Stimulated activated CD8-positive, alpha-beta memory T cell treated with anti-CD3 and anti-CD28 coated beads, Interleukin-15, amount 100 ng/mL, for 1 hour (primary cell): ENCODE data around the gene ITGB1BP1.

Experiments
- DNase-seq: peaks from one replicate; pipeline ENCODE4 v3.0.0-alpha.2; 2020; ENCODE audit warnings: low read depth

ITGB1BP1 gene

DNA sequence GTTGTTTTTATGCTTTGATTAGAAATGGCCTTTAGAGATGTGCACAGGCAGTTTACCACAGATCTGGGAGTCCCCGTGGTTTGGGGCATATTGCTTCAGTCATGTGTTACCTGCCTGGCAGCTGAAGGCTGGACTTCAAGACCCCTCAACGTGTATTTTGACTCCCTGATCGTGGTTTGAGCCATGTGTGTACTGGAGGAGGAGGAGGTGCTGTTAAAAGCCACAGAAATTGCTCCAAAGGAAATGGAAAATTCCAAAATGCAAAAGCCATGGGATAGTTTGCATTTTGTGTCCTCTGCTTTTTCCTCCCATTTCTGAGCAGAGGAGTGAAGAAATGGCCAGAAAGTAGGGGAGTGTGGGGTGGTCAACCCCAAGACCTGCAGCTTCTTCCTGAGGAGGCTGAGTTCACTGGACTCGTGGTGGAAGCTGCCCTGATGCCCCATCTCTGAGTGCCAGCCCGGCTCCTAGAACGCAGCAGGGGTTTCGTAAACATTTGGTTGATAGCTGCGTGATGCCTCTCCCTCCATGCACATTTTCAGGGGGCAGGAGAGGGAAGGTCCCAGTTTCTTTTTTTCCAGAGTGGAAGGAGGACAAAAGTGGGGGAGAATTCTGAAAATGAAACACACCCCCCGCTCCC is 45.7 kb downstream of the ITGB1BP1 start:
- DNase-seq = no peak

DNA sequence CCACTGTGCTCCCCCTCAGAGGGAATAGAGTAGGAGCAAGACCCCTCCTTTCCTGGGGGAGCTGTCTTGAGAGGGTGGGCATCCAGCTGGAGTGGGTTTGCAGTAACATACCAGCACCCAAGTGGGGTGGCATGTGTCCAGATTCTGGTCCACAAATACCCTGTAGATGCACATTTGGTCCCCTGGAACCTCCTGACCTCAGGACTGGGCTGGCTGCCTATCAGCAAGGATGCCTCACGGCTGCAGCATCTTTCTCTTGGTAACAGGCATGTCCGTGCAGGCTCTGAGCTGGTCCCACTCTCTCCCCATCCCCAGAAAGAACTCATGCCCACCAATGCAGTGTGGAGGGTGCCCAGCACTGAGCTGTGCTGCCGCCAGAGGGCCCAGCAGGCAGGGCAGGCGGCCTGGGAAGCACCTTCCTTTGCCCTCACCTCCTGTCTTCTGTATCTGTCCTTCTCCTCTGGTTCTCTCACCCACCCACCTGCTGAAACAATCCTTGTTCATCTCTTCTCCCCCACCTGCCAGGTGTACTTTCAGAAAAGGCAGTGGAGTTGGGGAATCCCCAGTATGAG is 47.4 kb downstream of the ITGB1BP1 start:
- no peak for DNase-seq

DNA sequence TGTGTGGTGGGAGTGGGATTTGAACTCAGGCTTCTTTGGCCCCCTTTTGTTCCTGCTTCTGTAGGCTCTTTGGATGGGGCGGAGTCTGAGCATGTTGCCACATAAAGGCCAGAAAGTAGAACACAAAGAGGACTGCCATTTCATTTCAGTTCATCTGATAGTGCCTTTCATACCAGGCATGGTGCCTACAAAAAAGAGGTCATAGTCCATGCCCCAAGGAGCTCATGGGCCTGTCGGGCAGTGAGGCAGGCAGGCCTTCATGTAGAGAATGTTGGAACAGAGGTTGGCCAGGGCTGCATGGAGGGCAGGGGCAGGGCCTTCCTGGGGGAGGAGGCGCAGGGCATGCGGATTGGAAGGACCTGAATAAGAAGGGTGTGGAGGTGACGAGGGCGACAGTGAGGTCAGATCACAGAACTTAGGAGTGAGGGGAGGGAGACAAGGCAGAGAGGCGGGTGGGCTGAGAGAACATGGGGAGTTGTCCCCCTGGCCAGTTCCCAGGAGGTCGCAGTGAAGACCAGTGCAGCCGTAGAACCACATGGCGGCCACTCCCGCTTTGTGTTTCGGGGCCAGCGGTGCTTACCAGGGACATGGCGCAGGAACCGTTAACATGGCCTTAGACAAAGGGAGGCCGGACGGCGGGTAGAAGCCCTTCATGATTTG is 49.1 kb downstream of the ITGB1BP1 start:
- DNase-seq = no peak

DNA sequence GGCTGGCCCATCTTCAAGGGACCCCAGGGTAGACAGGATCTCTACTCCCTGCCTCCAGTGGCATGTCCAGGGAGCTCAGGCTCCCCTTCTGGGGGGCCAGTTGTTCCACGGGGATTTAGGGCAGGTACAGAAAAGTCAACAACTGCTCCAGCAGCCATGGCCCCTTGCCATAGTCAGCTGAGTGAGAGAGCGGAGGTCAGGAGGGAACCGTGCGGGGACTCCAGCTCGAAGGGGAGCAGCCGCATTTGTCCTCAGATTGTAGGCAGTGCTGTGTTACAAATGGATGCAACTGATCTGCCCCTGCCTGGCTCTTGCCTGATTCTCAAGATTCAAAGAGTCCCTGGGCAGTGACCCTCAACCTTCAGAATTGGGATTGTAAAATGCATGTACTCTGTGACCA is 49.9 kb downstream of the ITGB1BP1 start:
- DNase-seq = no peak

DNA sequence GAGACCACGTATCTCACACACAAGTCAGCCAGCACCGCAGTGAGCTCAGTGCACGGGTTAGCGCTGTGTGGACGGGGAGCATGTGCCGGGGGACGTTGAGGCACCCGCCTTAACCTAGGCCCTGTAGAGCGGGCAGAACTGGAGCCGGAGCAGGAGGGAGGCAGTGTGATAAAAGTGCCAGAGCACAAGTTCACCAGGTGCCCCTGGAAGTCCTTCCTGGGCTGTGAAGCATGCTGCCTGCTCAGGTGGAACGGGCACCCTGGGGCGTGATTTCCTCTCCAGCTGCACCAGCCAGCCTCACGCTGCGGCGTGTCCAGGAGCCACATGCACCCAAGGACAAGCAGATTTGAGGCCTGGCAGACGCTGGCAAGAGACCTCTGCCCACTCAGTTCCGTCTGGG is 50.3 kb downstream of the ITGB1BP1 start:
- DNase-seq = no peak

DNA sequence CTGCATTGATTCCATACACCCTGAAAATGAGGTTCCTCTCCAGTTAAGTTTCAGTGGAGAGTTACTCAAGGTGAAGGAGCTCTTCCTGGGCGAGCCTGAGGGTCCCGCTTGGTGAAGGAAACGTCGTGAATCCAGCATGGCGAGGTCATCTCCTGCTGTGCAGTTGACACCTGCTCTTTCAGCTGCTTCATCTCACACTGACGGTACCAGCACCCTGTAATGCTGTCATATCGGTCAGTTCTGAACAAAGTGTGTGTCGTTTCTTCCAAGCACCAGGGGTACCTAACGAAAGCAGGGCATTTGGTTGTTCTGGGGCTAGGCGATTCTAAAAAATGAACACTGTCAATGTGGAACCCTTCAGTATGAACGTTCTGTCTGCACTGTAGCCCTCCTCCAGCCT is 52.6 kb downstream of the ITGB1BP1 start:
- no peak for DNase-seq

DNA sequence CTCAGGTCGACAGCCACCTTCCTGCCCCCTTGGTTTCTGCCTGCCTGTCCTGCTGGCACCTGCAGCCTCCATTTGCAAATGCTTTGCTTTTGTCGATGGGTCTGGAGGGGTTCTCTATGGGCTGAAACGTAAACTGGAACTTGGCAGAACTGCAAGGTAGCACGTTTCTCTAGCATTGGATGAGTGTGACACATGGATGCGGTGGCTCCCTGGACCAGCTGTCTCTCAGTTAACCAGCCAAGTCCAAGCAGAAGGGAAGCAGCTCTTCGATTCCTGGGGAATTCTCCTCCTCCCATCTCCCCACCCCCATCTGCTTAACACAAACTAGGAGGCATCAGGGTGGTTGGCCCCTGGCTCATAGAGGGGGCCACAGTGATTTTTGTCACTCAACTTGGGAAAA is 57.3 kb downstream of the ITGB1BP1 start:
- no peak for DNase-seq

DNA sequence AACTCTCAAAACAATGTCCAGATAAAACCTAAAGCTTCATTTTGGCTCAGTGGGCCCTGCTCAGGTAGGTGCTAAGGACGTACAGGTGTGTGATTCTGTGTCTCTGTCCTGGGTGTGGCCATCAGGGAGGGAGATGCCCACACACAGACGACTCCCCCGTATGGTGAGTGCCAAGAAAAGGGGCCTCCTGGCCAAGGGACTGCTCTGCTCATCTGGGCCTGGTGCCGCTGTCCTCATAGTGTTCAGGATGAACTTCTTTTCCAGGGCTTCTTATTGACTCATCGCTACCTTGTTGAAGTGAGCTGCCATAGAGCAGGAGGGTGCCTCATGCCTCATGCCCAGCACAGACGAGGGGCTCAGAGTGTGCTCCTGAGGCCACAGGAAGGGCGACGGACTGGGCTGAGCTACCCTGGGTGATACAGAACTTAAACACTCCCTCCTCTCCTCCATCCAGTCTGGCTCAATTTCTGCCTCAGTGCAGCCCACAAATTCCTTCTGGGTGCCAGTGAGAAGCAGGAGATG is 57.8 kb downstream of the ITGB1BP1 start:
- no peak for DNase-seq

DNA sequence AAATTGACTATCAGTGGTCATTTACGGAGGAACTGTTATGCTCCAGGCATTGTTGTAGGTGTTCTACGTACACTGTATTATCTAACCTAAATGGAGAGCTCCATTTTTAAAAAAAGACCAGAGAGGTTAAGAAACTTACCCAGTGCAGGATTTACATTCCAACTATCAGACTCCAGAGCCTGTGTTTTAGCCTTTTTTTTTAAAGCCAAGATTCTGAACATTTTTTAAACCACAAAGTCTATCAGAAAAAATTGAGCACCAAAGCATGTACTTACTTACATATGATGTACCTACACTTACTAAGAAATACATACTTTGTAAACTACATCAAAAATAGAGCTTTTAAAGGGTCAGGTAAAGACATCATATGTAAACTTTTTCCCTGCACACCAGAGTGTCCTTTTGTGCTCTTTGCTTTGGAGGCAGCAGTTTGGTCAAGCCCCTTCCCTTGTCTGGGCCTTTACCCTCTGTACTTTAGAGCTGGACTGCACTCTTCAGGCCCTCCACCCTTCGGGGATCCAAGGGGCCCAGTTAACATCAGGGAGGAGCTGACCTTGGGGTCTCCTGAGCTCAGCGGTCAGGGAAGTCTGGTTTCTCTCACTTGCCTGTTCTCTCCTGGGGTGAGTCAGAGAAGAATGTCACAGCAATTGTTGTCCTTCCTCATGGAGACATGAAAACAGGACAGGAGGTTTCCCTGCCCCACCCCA is 58.4 kb downstream of the ITGB1BP1 start:
- no peak for DNase-seq

DNA sequence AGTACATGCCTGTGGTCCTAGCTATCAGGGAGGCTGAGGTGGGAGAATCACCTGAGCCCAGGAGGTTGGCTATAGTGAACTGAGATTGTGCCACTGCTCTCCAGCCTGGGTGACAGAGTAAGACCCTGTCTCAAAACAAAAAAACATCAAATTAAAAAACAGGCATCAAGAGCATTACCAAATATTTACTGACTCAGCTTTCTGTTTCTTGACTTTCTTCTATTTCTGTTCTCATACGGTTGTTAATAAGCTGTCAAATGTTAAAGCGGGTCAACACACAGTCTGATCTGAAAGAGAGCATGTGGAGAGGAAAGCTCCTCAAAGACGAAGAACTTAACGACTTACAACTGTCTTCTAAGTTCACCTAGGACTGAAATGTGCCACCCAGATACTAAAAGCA is 59.0 kb downstream of the ITGB1BP1 start:
- no peak for DNase-seq

DNA sequence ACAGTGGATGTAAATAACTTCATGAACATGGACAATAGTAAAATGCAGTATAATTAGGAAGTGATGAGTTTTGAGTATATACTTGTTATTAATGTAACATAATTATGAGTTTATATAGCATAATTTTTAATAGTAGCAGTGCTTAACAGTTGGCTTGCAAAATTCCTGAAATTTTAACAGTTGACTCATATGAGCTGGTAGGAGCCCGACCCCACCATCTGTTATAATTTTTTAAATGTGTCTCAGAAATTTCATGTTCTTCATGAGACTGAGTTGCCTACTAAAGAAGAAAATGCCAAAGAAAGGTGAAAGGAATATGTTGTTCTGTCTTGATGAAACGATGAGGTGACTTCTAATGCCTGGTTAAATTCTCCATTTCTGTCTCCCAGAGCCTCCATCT is 62.6 kb downstream of the ITGB1BP1 start:
- no peak for DNase-seq

DNA sequence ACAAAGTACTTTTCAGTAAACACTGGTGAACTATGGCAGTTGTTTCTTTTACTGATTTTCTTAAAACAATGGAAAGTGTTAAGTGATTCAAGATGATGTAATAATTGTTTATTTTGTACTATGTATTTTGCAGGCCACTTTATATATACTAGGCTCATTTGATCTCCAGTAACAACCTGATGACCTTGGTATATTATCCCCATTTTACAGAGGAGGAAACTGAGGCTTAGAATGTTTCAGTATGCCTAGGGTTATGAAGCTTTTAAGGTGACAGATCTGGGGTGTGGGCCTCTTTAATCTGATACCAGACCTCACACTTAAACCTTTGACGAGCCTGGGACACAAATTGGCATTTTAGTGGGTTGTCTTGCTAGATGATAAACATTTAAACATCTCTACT is 63.2 kb downstream of the ITGB1BP1 start:
- no peak for DNase-seq

DNA sequence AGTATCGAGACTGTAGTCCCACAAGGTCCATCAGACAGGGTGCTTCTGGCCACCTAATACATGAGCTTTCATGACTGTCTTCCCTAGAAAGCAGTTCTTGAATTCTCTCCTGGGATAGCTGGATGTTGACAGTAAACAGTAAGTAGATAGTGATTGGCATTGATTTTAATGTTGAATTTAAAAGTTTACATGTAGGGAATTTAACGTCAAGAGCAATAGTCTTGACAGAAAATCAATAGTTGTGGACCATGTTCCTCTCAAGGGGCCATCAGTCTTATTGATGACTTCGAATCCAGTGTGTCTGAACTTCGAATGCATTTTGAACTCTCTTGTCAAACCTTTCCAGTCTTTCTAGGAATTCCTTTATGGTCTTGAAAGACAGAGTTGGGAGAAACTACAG is 63.9 kb downstream of the ITGB1BP1 start:
- DNase-seq = no peak

DNA sequence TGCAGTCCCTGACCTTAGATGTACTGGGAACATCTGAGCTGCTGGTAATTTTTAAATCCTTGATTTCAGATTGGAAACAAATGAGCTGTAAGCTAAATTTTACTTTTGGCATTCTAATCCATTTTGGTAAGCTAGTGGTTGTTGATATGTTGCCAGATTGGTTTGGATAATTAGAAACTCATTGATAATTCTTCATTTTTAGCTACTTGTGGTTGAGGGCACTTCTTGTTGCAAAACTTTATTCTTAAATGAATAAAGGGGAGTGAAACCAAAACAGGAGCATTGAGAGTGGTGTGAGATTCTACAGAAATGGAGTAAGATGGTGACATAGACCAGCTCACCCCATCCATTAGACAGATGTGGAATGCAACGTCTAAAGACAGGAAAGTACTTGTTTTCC is 64.5 kb downstream of the ITGB1BP1 start:
- no peak for DNase-seq

DNA sequence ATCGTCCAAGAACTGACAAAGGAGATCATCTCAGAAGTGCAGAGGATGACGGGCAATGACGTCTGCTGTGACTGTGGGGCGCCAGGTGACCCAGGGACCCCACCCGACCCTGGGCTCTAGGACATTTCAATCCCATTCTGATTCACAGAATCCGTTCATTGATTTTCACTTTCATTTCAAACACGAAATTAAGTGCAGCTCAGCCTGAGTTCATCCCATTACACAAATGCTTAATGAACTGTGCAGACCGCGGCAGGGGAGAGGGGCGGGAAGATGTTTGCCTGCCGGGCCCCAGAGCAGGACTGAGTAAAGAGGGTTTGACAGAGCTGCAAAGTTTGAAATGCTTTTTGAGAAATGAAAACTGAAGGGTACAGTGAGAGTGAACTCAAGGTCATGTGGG is 67.1 kb downstream of the ITGB1BP1 start:
- DNase-seq = no peak

DNA sequence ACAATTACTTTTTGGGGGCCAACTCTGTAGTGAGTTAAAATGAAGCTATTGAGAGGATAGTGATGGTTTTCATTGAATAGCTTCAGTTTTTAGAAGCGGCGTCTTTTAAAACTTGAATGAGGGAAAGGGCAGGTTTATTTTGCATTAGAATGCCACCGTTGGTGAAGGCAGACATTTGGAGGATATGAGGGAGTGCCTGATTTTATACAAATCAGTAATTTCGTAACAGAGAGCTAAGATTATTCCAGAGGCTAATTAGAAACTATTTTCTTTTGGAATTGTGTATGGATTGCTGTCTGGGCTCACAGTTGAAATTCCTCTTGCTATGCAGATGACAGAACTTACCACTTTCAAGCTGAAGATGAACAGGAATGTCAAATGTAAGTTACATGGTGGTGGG is 67.6 kb downstream of the ITGB1BP1 start:
- DNase-seq = no peak

DNA sequence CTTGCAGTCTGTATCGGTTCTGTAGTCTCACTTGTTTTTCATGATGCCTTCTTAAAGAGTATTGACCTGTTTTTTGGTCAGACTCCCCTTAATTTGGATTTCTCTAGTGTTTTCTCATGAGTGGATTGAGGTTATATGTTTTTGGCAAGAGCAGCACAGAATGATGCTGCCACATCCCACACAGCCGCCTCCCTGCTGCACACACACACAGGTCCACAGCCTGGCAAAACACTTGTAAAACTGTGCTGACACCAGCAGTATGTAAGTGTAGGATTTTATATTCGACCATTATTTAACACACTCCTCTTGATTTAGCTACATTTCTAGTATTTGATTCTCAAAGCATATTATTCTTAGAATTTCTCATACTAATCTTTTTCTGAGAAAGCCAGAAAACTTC is 68.1 kb downstream of the ITGB1BP1 start:
- no peak for DNase-seq

DNA sequence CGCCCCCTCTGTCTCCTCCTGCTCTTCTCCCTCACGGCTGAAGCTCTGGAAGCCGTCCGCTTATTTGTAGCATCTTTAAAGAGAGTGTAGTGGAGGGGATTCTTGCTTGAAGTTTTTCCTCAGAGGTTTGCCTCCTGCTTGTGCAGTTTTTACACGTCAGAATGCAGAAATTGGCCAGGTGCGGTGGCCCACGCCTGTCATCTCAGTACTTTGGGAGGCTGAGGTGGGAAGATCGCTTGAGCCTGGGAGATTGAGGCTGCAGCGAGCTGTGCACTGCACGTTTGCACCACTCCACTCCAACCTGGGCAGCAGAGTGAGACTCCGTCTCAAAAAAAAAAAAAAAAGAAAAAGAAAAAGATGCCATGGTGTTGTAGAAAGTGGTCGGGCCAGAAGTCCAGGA is 69.0 kb downstream of the ITGB1BP1 start:
- DNase-seq = no peak
